Neural crest cell (in vitro differentiated cells): ENCODE results near the gene PTGIS. TPM values are rescaled to one million over a fixed set of nuclear protein-coding genes. Genes with fewer than 3 reads are reported as not detected.

ENCODE experiments used
- DNase-seq: peaks from one replicate; pipeline ENCODE4 v3.0.0; 2021; ENCODE audit warnings: low read depth, mixed read lengths, low spot score
- H3K27ac Mint-ChIP-seq: one replicate; pipeline ENCODE4 v1.8.0; 2021; ENCODE audit warnings: mild to moderate bottlenecking, mixed read lengths; ENCODE audit not compliant: unreplicated experiment
- H3K27me3 Mint-ChIP-seq: 2 replicates; pipeline ENCODE4 v1.8.0; 2021; ENCODE audit warnings: low read depth, mild to moderate bottlenecking, mixed read lengths
- H3K36me3 Mint-ChIP-seq: 2 replicates; pipeline ENCODE4 v1.8.0; 2021; ENCODE audit warnings: low read depth, mild to moderate bottlenecking, mixed read lengths
- H3K4me1 Mint-ChIP-seq: 2 replicates; pipeline ENCODE4 v1.8.0; 2021; ENCODE audit warnings: mixed read lengths
- H3K4me3 Mint-ChIP-seq: one replicate; pipeline ENCODE4 v1.8.0; 2021; ENCODE audit warnings: mild to moderate bottlenecking, mixed read lengths
- H3K9me3 Mint-ChIP-seq: 2 replicates; pipeline ENCODE4 v1.8.0; 2021; ENCODE audit warnings: mixed read lengths
- total RNA-seq: library from RNA; stranded (reverse); gene quantifications from 2 replicates; pipeline ENCODE4 v1.2.1, GENCODE V29; 2021
- TF ChIP-seq, protein P1 (sequence below): fragments of 200-600 bp; sonication (generic); conservative IDR thresholded peaks from 2 replicates; pipeline ENCODE4 v1.5.0; 2021; ENCODE audit warnings: antibody characterized with exemption, mild to moderate bottlenecking

Gene PTGIS
- total RNA-seq, 1 donor from 2014 or later: 7.1 TPM

GRCh38 chr20:49532285-49532946 is 35.5 kb downstream of the PTGIS start:
- no peak overlapping the region for H3K27ac Mint-ChIP-seq
- TF ChIP-seq, protein P1, sequence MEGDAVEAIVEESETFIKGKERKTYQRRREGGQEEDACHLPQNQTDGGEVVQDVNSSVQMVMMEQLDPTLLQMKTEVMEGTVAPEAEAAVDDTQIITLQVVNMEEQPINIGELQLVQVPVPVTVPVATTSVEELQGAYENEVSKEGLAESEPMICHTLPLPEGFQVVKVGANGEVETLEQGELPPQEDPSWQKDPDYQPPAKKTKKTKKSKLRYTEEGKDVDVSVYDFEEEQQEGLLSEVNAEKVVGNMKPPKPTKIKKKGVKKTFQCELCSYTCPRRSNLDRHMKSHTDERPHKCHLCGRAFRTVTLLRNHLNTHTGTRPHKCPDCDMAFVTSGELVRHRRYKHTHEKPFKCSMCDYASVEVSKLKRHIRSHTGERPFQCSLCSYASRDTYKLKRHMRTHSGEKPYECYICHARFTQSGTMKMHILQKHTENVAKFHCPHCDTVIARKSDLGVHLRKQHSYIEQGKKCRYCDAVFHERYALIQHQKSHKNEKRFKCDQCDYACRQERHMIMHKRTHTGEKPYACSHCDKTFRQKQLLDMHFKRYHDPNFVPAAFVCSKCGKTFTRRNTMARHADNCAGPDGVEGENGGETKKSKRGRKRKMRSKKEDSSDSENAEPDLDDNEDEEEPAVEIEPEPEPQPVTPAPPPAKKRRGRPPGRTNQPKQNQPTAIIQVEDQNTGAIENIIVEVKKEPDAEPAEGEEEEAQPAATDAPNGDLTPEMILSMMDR: no peak
- no peak for DNase-seq
- H3K27me3 Mint-ChIP-seq: no peaks in the 10 kb centered on the region
- H3K4me3 Mint-ChIP-seq: no peak overlapping the region
- no peaks in the 10 kb centered on the region for H3K9me3 Mint-ChIP-seq
- peaks cover 3% of the 10 kb centered on the region for H3K36me3 Mint-ChIP-seq
- H3K4me1 Mint-ChIP-seq: no peaks in the 10 kb centered on the region

DNA sequence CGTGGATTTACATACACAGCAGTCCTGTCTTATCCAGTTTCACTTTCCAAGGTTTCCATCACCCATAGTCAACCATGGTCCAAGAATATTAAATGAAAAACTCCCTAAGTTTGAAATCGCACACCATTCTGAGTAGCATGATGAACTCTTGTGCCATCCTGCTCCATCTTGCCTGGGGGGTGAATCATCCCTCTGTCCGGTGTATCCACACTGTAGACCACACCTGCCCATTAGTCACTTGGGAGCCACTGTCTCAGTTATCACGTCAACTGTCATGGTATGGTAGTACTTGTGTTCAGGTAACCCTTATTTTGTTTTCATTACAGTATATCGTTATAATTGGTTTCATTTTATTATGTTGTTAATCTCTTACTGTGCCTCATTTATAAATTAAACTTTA is 38.5 kb downstream of the PTGIS start:
- H3K27ac Mint-ChIP-seq: no peak overlapping the region
- no peak for DNase-seq
- H3K4me1 Mint-ChIP-seq: no peaks in the 10 kb centered on the region
- no peak overlapping the region for H3K4me3 Mint-ChIP-seq
- TF ChIP-seq, protein P1: no peak
- peaks cover 3% of the 10 kb centered on the region for H3K9me3 Mint-ChIP-seq
- no peaks in the 10 kb centered on the region for H3K36me3 Mint-ChIP-seq
- H3K27me3 Mint-ChIP-seq: no peaks in the 10 kb centered on the region

- no peak overlapping the region for H3K27ac Mint-ChIP-seq
- no peak overlapping the region for H3K4me3 Mint-ChIP-seq
- DNase-seq: no peak
- TF ChIP-seq, protein P1: no peak
- H3K36me3 Mint-ChIP-seq: no peaks in the 10 kb centered on the region
- no peaks in the 10 kb centered on the region for H3K4me1 Mint-ChIP-seq
- peaks cover 3% of the 10 kb centered on the region for H3K9me3 Mint-ChIP-seq
- H3K27me3 Mint-ChIP-seq: no peaks in the 10 kb centered on the region
Observed at GRCh38 chr20:49526568-49526967, 41.4 kb downstream of the PTGIS start.

- TF ChIP-seq, protein P1: no peak
- H3K9me3 Mint-ChIP-seq: peaks cover 3% of the 10 kb centered on the region
- no peak overlapping the region for H3K27ac Mint-ChIP-seq
- H3K27me3 Mint-ChIP-seq: no peaks in the 10 kb centered on the region
- no peaks in the 10 kb centered on the region for H3K36me3 Mint-ChIP-seq
- H3K4me1 Mint-ChIP-seq: no peaks in the 10 kb centered on the region
- no peak overlapping the region for H3K4me3 Mint-ChIP-seq
- no peak for DNase-seq
Observed at GRCh38 chr20:49526056-49526455, 41.9 kb downstream of the PTGIS start.

DNA sequence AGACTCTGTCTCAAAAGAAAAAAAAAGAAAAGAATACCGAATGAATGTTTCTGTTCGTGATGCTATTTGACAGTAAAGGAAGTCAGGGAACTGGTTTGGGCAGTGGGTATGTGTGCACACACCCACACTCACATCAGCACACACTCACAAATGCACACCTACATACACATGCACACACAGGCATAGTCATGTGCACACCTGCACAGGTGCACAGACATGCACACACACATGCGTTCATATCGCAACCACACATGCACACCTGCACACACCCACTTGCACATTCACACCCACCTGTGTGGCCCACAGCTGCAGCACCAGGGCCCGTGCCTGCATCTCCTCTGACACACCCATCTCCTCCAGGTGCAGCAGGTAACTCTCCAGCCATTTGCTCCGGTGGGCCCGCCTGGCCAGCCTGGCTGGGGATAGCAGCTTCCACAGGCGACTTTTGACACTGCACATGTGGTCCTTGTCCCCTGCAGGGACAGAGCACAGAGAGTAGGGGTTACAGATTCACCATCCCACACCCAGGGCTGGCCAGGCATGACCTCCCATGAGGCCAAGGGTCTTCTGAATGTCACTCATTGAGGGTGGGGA is 44.1 kb downstream of the PTGIS start:
- no peak overlapping the region for H3K4me3 Mint-ChIP-seq
- H3K36me3 Mint-ChIP-seq: no peaks in the 10 kb centered on the region
- no peaks in the 10 kb centered on the region for H3K27me3 Mint-ChIP-seq
- TF ChIP-seq, protein P1: no peak
- peaks cover 3% of the 10 kb centered on the region for H3K9me3 Mint-ChIP-seq
- DNase-seq: no peak
- no peak overlapping the region for H3K27ac Mint-ChIP-seq
- H3K4me1 Mint-ChIP-seq: no peaks in the 10 kb centered on the region
